ENCODE measurements around the gene DNAH2. TPM values are rescaled to one million over a fixed set of nuclear protein-coding genes. Genes with fewer than 3 reads are reported as not detected.

Gene DNAH2
- total and polyA plus RNA-seq, 2 experiments from 2014 or later: 0.77 to 2.1 TPM

GRCh38 chr17:7704601-7705268, 12.8 kb upstream of the DNAH2 start, which contains the start of gene EFNB3:
Gene EFNB3, plus strand, starts transcription at chr17:7705202. Its CDS starts 397 bp downstream, at chr17:7705599.
- H3K4me3 ChIP-seq: peak within 1 kb of the TSS; percentile 94
- peaks cover 16% of the 10 kb centered on the region for H3K27me3 ChIP-seq
- H2AFZ ChIP-seq: peak within 1 kb of the TSS; percentile 77
- no peaks in the 10 kb centered on the region for H4K20me1 ChIP-seq (ENCODE audit: insufficient read depth, poor library complexity, severe bottlenecking)
- whole genome bisulfite sequencing (ENCODE audit: low lambda C conversion rate, missing lambda C conversion rate): 3% methylated on average over 13 of the region's 45 CpGs
- DNase-seq (ENCODE audit: low spot score): peak; percentile 80
- TF ChIP-seq EZH2phosphoT487 (IDR thresholded peaks at IDR 0.05; ENCODE audit: low read depth, severe bottlenecking, unreplicated experiment) (no peak), CTCF (IDR thresholded peaks at IDR 0.05; ENCODE audit: poor library complexity) (no peak), EZH2 (IDR thresholded peaks at IDR 0.05; ENCODE audit: borderline replicate concordance) (no peak)
- H3K36me3 ChIP-seq (replicated peaks; ENCODE audit: insufficient read depth, low read depth): no peaks in the 10 kb centered on the region
- no peaks in the 10 kb centered on the region for H3K9me2 ChIP-seq (replicated peaks; ENCODE audit: insufficient read depth)
- H3K4me1 ChIP-seq (ENCODE audit: insufficient read depth): peaks cover 22% of the 10 kb centered on the region
- H3K27ac ChIP-seq: peak within 1 kb of the TSS; percentile 67
- H3K9me3 ChIP-seq (ENCODE audit: low read depth): no peaks in the 10 kb centered on the region
- H3K79me2 ChIP-seq: peaks cover 6% of the 10 kb centered on the region
- peak within 1 kb of the TSS; percentile 95 for H3K4me2 ChIP-seq

- no peaks in the 10 kb centered on the region for H3K9me3 ChIP-seq (ENCODE audit: low read depth)
- DNase-seq (ENCODE audit: low spot score): no peak
Measured at GRCh38 chr17:7705269-7706255, 12.0 kb upstream of the DNAH2 start.

More at GRCh38 chr17:7705269-7706255, 12.0 kb upstream of the DNAH2 start:
- Histone ChIP-seq H3K27ac (no peak overlapping the region), H3K4me3 (peak overlapping the region; percentile 94), H3K4me1 (ENCODE audit: insufficient read depth) (peaks cover 22% of the 10 kb centered on the region), H3K27me3 (peaks cover 16% of the 10 kb centered on the region), H3K79me2 (peaks cover 6% of the 10 kb centered on the region), H3K4me2 (peak overlapping the region; percentile 95), H3K36me3 (replicated peaks; ENCODE audit: insufficient read depth, low read depth) (no peaks in the 10 kb centered on the region), H3K9me2 (replicated peaks; ENCODE audit: insufficient read depth) (no peaks in the 10 kb centered on the region), H2AFZ (peak overlapping the region; percentile 77), H4K20me1 (ENCODE audit: insufficient read depth, poor library complexity, severe bottlenecking) (no peaks in the 10 kb centered on the region)
- no peak for TF ChIP-seq EZH2 (IDR thresholded peaks at IDR 0.05; ENCODE audit: borderline replicate concordance)
- no peak for TF ChIP-seq EZH2phosphoT487 (IDR thresholded peaks at IDR 0.05; ENCODE audit: low read depth, severe bottlenecking, unreplicated experiment)
- TF ChIP-seq CTCF (IDR thresholded peaks at IDR 0.05; ENCODE audit: poor library complexity): no peak
- whole genome bisulfite sequencing (ENCODE audit: low lambda C conversion rate, missing lambda C conversion rate): 5% methylated on average over 21 of the region's 50 CpGs

Data from hepatocyte (in vitro differentiated cells).